GM12873 (cell line): Measurements from ENCODE around the gene SGPP2.

Experiments used
- TF ChIP-seq, protein P1 (sequence below): IDR thresholded peaks from 2 replicates; pipeline ENCODE4 v1.5.1; 2012; ENCODE audit warnings: low read depth, mild to moderate bottlenecking, moderate library complexity, low read length, control low read depth; ENCODE audit not compliant: insufficient read depth; ENCODE audit errors: missing control alignments

The SGPP2 gene

DNA sequence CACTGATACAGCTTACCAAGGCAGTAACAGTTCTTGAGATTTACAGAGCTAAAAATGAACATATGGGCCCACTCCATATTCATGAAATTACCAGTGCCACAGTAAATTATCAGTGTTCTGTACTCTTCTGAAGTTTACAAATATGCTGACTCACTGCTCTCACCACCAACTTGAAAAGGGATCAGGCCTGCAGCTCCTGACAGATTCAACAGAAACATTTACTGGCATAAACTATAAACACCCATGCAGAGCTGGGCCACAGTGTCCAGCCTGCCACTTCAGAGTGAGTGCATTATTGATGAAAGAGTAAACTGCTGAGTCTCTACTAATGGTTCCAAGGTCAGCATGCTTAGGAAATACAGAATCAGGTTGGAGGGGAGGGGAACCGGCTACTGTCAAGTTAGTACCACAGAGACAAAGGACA is 148.4 kb downstream of the SGPP2 start:
- TF ChIP-seq, protein P1, sequence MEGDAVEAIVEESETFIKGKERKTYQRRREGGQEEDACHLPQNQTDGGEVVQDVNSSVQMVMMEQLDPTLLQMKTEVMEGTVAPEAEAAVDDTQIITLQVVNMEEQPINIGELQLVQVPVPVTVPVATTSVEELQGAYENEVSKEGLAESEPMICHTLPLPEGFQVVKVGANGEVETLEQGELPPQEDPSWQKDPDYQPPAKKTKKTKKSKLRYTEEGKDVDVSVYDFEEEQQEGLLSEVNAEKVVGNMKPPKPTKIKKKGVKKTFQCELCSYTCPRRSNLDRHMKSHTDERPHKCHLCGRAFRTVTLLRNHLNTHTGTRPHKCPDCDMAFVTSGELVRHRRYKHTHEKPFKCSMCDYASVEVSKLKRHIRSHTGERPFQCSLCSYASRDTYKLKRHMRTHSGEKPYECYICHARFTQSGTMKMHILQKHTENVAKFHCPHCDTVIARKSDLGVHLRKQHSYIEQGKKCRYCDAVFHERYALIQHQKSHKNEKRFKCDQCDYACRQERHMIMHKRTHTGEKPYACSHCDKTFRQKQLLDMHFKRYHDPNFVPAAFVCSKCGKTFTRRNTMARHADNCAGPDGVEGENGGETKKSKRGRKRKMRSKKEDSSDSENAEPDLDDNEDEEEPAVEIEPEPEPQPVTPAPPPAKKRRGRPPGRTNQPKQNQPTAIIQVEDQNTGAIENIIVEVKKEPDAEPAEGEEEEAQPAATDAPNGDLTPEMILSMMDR = no peak

DNA sequence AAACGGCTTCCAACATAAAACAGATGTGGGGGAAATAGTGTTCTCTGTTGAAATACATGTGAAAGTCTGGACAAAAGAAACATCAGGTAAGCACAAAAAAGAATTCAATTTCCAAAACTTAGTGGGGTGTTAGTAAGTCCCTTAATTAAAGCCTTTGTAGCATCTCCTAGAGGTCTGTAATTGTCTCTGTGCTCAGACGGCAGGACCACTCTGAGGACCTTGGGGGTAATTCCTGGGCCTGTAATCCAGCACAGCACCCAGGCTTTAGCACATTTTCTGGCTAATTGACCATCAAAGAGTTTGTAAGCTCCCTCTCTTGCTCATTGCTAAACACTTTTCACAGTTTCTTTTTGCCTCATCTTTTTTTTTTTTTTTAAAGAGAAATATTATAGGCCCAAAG is 151.3 kb downstream of the SGPP2 start:
- TF ChIP-seq, protein P1 = no peak

- TF ChIP-seq, protein P1 = no peak
These were observed 152.1 kb downstream of the SGPP2 start for GRCh38 chr2:222576171-222577081.

- TF ChIP-seq, protein P1 = no peak
These were observed 153.0 kb downstream of the SGPP2 start for GRCh38 chr2:222577341-222577740.

DNA sequence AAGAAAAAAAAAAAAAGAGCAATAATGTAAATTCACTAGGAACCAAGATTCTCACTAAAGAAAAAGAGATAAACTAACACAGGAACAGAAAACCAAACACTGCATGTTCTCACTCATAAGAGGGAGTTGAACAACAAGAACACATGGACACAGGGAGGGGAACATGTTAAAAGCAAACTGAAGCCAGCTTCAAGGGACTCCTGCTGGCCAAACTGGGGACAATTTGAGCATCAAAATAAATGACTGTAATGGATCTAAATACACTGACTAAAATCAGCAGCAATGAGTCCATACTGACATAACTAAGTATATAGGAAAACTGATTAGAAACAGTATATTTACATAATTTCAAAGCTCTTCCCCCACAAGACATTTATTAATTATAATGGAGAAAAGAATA is 158.6 kb downstream of the SGPP2 start:
- TF ChIP-seq, protein P1 = peak; percentile 30

- TF ChIP-seq, protein P1 = no peak
These were observed 167.3 kb downstream of the SGPP2 start for GRCh38 chr2:222591661-222592060.

DNA sequence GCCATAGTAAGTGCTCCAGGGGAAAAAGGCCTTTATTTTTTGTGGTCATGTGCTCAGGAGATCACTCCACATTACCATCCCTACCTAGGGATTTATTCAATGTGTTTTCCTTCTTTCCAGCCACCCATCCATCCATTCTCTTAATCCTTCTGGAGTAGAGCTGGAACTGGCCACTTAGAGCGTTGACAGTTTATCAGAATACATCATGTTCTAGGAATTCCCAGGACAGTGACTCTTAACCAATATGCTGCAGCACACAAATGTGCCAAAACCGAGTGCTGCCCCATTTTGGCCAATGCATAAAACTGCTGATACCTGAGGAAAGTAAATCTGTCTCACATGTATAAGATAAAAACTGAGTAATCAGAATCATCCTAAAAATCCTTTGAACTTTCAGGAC is 167.8 kb downstream of the SGPP2 start:
- TF ChIP-seq, protein P1 = no peak
